Activated CD4-positive, alpha-beta T cell treated with anti-CD3 and anti-CD28 coated beads, Interleukin-2, amount 10 ng/mL, durations not matched to agents 7 days and 5 days (primary cell): ENCODE measurements around the gene CLBA1. TPM values are rescaled to one million over a fixed set of nuclear protein-coding genes. Genes with fewer than 3 reads are reported as not detected.

Experiments
- CTCF ChIA-PET: fragments of 350-600 bp; sonication (Branson Sonifier 250); formaldehyde crosslinking; loops from one replicate; lab custom pipeline; 2021; ENCODE audit warnings: antibody characterized with exemption; lab: Charles Lee
- POLR2A ChIA-PET: fragments of 350-600 bp; sonication (Branson Sonifier 250); formaldehyde crosslinking; loops from one replicate; lab custom pipeline; 2021; ENCODE audit warnings: antibody characterized with exemption; lab: Charles Lee
- DNase-seq: peaks from one replicate; pipeline ENCODE4 v3.0.0-alpha.2; 2020
- H3K27ac Mint-ChIP-seq: one replicate; pipeline ENCODE4 v1.8.0; 2021; ENCODE audit warnings: mild to moderate bottlenecking, moderate library complexity, mixed read lengths
- H3K27me3 Mint-ChIP-seq: one replicate; pipeline ENCODE4 v1.8.0; 2021; ENCODE audit warnings: mixed read lengths
- H3K36me3 Mint-ChIP-seq: one replicate; pipeline ENCODE4 v1.8.0; 2021; ENCODE audit warnings: low read depth, mixed read lengths
- H3K4me1 Mint-ChIP-seq: one replicate; pipeline ENCODE4 v1.8.0; 2021; ENCODE audit warnings: mixed read lengths
- H3K4me3 Mint-ChIP-seq: one replicate; pipeline ENCODE4 v1.8.0; 2021; ENCODE audit warnings: mild to moderate bottlenecking, moderate library complexity, mixed read lengths
- H3K9me3 Mint-ChIP-seq: one replicate; pipeline ENCODE4 v1.8.0; 2021; ENCODE audit warnings: mixed read lengths
- total RNA-seq, 2 experiments: library from RNA; stranded (reverse); gene quantifications; one replicate each; pipeline ENCODE4 v1.2.3, GENCODE V29; 2021

CLBA1 gene
- total RNA-seq, 2 experiments from 2014 or later, result 0.60 to 0.77 TPM

DNA sequence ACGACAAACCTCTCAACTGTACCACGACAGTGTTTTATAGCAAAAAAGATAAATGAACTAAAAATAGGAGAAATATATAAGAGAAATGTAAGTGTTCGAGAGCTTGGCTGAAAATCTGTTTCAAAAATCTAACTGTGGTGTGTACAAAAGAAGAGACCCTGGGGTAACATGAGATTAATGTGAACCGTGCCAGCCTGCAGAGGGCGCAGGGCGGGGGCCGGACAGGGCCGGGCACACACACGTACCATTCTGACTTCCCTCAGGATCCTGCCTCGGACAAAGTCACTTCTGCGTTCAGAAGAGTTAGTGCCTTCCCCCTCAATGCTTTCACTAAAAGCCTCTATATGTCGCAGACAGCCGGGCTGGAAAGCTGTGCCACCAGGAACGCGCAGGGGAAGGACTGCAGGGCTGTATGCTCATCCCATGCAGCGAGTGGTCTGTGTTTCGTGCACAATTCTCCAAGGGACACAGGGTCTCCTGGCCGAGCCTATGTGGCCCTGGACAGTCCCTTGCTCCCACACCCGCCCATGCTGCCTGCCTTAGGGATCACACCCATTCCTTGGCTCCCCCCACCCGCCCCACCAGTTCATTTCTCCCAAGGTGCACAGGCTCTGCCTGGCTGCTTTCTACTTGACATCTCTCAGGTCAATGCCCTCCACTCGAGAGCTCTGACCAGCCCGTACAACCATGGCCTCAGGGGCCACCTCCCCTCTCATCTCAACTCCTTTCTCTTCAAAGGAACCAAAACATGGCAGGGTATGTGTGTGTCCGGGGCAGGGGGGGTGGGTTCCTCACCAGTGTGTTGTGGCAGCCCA lies 26.8 kb downstream of the CLBA1 start:
- no peak for DNase-seq
- H3K36me3 Mint-ChIP-seq, result peaks cover 51% of the 10 kb centered on the region
- no peaks in the 10 kb centered on the region for H3K27me3 Mint-ChIP-seq
- H3K9me3 Mint-ChIP-seq, result no peaks in the 10 kb centered on the region
- POLR2A ChIA-PET, result no interaction called here
- CTCF ChIA-PET, result interaction anchor here (1.0 to 1.7 kb wide), 3 partner anchors 10 to 49 kb away, joined by 3 to 7 read pairs (median 3); no protein-coding TSS in a partner anchor
- peak overlapping the region; percentile 19 for H3K27ac Mint-ChIP-seq
- peaks cover 46% of the 10 kb centered on the region for H3K4me1 Mint-ChIP-seq
- H3K4me3 Mint-ChIP-seq, result no peak overlapping the region

DNA sequence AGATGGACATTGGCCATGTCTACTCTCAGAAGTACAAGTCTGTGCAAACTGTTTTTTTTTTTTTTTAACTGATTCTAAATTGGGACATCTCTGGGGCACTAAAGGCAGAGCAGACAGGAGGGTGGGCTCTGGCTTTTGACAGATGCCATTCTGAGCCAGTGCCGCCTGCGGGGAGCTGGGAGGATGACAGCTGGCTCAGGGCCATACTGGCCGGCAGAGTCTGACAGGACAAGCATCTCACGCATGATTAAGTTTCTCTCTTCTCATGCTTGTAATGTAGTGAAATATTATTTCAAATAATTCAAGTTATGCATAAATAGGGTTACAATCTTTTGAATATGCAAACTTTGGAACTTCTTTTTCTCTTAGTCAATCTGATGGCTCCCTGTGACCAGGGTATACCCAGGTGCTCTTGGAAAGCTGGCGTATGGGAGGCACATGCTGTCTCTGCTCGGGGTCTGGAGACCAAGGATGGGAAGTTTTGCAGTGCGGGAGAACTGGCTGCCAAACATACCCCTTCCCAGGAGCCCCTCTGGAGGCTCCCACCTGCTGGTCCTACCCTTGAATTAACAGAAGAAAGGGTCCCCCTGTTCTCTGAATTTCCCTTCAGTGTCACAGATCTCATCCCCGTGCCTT lies 27.7 kb downstream of the CLBA1 start:
- H3K27ac Mint-ChIP-seq, result no peak overlapping the region
- DNase-seq, result no peak
- ChIA-PET CTCF (interaction anchor here (0.7 to 1.2 kb wide), 2 partner anchors 13 to 24 kb away, joined by 3 read pairs; no protein-coding TSS in a partner anchor), POLR2A (no interaction called here)
- H3K9me3 Mint-ChIP-seq, result no peaks in the 10 kb centered on the region
- H3K27me3 Mint-ChIP-seq, result no peaks in the 10 kb centered on the region
- peaks cover 51% of the 10 kb centered on the region for H3K36me3 Mint-ChIP-seq
- no peak overlapping the region for H3K4me3 Mint-ChIP-seq
- H3K4me1 Mint-ChIP-seq, result peaks cover 53% of the 10 kb centered on the region

DNA sequence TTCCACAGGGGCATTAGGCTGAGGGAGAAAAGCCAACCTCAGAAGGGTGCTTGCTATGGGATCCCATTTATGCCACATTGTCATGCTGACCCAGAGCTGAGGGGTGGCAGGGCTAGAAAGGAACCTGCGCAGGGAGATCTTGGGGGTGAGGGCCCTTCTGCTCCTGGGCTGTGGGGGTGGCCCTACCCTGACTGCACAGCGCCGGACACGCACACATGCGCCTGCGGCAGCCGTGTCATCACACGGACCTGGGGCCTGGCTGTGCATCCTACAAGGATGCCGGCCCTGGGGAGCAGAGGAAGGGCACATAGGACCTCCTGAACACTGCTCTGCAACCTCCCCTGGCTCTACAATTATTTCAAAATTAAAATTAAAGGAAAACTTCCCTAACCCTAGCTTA lies 28.4 kb downstream of the CLBA1 start:
- CTCF ChIA-PET, result interaction anchor here (1.2 to 1.9 kb wide), 2 partner anchors 14 to 20 kb away, joined by 3 to 5 read pairs; no protein-coding TSS in a partner anchor
- H3K27me3 Mint-ChIP-seq, result no peaks in the 10 kb centered on the region
- peak overlapping the region; percentile 74 for H3K27ac Mint-ChIP-seq
- POLR2A ChIA-PET, result no interaction called here
- peaks cover 60% of the 10 kb centered on the region for H3K4me1 Mint-ChIP-seq
- no peak for DNase-seq
- H3K9me3 Mint-ChIP-seq, result no peaks in the 10 kb centered on the region
- H3K4me3 Mint-ChIP-seq, result no peak overlapping the region
- H3K36me3 Mint-ChIP-seq, result peaks cover 54% of the 10 kb centered on the region

DNA sequence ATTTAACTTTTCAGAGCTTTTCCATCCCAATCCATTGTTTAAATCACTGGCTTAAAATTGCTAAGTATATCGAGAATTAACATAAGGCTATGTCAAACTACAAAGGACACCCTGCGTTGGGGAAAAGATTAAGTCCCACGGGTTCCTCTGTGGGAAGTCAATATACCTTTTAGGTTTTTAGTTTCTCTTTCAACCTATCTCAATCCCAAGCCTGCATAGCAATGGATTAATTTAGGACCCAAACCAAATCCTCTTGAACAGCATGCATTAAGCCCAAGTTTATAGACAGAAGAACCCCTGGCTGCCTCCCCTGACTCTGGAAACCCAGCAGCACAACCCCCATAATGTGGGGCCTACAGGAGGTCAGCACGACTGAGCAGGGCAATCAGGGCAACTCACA lies 29.0 kb downstream of the CLBA1 start:
- Mint-ChIP-seq H3K36me3 (peaks cover 56% of the 10 kb centered on the region), H3K27ac (peak overlapping the region; percentile 74), H3K9me3 (no peaks in the 10 kb centered on the region), H3K4me1 (peaks cover 65% of the 10 kb centered on the region), H3K27me3 (no peaks in the 10 kb centered on the region), H3K4me3 (no peak overlapping the region)
- CTCF ChIA-PET, result interaction anchor here (1.2 to 1.9 kb wide), 2 partner anchors 15 to 21 kb away, joined by 3 to 5 read pairs; no protein-coding TSS in a partner anchor
- no peak for DNase-seq
- POLR2A ChIA-PET, result no interaction called here

DNA sequence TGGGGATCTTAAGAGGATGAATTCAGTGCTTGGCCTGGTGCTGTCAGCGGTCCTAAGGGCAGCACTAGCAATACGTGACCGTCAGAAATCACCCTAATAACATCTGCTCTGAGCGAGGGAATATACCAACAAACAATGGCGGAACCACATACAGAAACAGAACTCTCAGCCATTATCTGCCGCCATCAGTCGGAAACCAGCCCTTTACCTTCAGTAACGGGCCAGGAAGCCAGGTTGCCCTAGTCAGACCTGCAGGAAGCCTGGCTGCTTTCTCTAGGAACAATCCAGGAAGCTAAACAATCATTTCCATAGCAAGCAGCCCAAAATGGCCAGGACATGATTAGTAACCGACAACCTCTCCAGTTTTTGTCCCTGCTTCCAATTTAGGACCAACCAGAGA lies 29.7 kb downstream of the CLBA1 start:
- CTCF ChIA-PET, result interaction anchor here (1.5 to 2.6 kb wide), 4 partner anchors 19 to 75 kb away, joined by 4 to 10 read pairs (median 4); no protein-coding TSS in a partner anchor
- peak overlapping the region; percentile 74 for H3K27ac Mint-ChIP-seq
- H3K27me3 Mint-ChIP-seq, result no peaks in the 10 kb centered on the region

DNA sequence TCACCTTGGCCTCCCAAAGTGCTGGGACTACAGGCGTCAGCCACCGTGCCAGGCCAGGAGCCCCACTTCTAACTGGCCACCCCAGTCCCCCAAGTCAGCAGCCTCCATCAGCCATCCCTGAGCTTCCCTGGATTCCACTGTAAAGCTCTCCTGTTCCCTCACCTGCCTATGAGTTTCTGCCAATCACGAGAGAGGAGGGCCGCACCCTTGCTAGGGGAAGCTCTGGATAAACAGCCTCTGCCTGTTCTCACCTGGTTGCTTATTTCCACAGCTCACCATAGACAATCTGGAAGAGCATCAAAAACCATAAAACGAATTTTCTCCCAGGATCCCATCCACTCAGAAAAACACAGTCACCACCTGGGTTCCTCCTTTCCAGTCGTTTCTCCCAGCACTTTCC lies 30.3 kb downstream of the CLBA1 start:
- DNase-seq, result no peak
- Mint-ChIP-seq H3K27me3 (no peaks in the 10 kb centered on the region), H3K36me3 (peaks cover 52% of the 10 kb centered on the region), H3K4me3 (no peak overlapping the region), H3K27ac (peak overlapping the region; percentile 74), H3K4me1 (peaks cover 66% of the 10 kb centered on the region), H3K9me3 (no peaks in the 10 kb centered on the region)
- CTCF ChIA-PET, result interaction anchor here (1.2 to 2.6 kb wide), 5 partner anchors 10 to 75 kb away, joined by 4 to 10 read pairs (median 4); no protein-coding TSS in a partner anchor
- POLR2A ChIA-PET, result interaction anchor here (0.6 kb wide), 2 partner anchors 23 to 30 kb away, joined by 3 to 4 read pairs; partner anchors contain the start of gene CLBA1

More for the DNA sequence above, 29.7 kb downstream of the CLBA1 start:
- H3K4me3 Mint-ChIP-seq, result peak overlapping the region; percentile 4
- peaks cover 66% of the 10 kb centered on the region for H3K4me1 Mint-ChIP-seq
- DNase-seq, result no peak
- POLR2A ChIA-PET, result interaction anchor here (0.6 kb wide), 1 partner anchor 29 kb away, joined by 4 read pairs; the partner anchor contains the start of gene CLBA1
- H3K9me3 Mint-ChIP-seq, result no peaks in the 10 kb centered on the region
- peaks cover 56% of the 10 kb centered on the region for H3K36me3 Mint-ChIP-seq

DNA sequence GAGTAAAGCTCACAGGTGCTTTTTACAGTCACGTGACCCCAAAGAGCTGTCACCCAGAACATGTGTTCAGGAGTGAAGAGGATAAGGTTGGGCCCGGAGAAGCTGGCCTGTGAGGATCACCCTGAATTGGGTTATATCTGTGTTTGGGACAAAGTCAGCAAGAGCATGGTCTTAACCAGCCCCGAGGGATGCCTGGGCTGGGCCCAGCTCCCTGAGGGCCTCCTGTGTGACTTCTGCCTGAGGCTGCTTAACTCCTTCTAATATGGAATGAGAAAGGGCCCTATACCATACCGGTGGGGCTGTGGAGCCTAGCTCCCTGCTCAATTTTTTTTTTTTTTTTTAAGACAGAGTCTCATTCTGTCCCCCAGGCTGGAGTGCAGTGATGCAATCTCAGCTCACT lies 32.8 kb downstream of the CLBA1 start:
- Mint-ChIP-seq H3K4me1 (peaks cover 75% of the 10 kb centered on the region), H3K4me3 (peak overlapping the region; percentile 94), H3K27ac (no peak overlapping the region), H3K27me3 (no peaks in the 10 kb centered on the region), H3K9me3 (no peaks in the 10 kb centered on the region), H3K36me3 (peaks cover 45% of the 10 kb centered on the region)
- ChIA-PET CTCF (interaction anchor here (1.0 to 4.5 kb wide), 4 partner anchors 9 to 270 kb away, joined by 3 to 26 read pairs (median 12); no protein-coding TSS in a partner anchor), POLR2A (no interaction called here)
- no peak for DNase-seq

DNA sequence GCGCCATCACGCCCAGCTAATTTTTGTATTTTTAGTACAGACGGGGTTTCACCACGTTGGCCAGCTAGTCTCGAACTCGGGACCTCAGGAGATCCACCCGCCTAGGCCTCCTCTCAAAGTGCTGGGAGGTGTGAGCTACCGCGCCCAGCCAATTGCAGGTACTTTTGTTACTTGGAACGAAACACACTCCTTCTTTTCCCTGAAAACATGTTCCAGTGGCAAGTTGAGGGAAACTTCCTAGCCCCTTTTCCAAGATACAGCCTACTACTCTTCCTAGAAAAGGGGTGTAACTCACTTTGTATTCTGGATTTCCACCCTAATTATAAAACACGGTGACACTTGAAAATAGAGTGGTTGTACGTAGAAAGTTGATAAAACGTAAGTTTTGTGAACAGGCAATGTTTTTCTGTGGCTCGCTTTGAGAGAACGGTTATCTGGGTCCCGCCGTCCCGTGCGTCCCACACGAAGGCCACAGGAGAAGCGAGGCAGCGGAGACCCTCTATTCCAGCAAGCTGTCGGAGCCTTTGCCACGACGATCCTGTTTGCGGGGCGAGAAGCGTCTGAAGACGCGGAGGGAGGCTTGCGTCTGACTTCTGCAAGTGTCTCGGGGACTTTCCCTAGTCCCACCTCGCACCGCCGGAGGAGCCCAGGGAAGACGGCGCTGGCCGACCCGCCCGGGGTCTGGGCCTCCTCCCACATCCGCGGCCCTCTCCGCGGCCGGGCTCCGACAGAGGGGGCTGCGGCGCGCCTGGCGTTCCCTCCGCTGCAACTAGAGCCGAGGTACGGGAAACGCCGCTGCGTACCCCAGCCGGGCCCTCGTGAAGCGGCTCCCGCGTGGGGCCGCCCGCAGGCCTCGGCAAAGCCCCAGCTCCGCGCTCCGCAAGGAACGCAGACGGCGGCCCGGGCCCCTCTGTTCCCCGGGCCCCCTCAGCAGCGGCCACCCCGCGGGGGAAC lies 34.5 kb downstream of the CLBA1 start:
- peaks cover 71% of the 10 kb centered on the region for H3K4me1 Mint-ChIP-seq
- ChIA-PET POLR2A (interaction anchor here (0.6 kb wide), 1 partner anchor 230 kb away, joined by 3 read pairs; no protein-coding TSS in a partner anchor), CTCF (interaction anchor here (0.9 to 4.5 kb wide), 6 partner anchors 9 to 35 kb away, joined by 3 to 26 read pairs (median 4); partner anchors contain the start of gene CLBA1)
- no peaks in the 10 kb centered on the region for H3K9me3 Mint-ChIP-seq
- peak overlapping the region; percentile 94 for H3K4me3 Mint-ChIP-seq
- DNase-seq, result peak; percentile 57
- H3K36me3 Mint-ChIP-seq, result peaks cover 43% of the 10 kb centered on the region
- peak overlapping the region; percentile 94 for H3K27ac Mint-ChIP-seq
- no peaks in the 10 kb centered on the region for H3K27me3 Mint-ChIP-seq

DNA sequence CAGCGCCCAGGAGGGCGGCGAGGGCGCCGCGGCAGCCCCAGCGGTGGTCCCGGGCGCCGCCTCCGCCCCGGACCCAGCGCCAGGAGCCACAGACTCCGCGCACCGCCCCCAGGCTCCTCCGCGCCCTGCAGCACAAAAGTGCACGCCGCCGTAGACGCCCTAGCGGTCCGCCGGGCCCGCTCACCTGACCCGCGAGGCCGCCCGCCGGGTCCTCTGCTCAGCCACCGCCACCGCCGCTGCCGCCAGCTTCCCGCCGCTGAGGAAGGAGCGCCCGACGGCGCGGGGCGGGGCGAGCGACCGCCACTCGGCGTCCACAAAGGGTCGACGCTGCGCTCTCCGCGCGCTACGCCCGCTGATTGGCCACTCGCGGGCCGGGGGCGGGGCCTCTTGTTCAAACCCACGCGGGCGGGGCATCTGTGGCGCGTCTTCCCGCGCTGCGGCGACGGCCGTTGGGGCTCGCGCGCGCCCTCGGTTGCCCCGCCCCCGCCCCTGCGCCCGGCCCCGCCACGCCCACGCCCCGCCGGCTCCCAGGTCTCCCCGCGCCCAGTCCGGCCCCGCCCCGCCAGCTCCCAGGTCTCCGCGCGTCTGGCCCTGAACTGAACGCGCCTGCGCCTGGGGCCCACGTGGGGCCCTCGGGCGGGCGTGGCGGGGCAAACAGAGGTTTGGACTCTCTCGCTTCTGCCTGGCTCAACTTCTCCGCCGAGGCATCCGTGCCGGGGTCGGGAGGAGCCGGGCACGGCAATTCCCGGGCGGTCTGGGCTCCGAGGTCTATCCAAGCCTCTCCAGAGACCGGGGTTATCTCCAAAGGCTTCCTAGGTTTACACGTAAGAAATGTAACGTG lies 35.4 kb downstream of the CLBA1 start, which contains the start of gene CDCA4:
CDCA4 (minus strand) TSS at position 269 of the 841 bp plus-strand sequence. CDS start 9,154 bp downstream, outside the sequence.
- H3K9me3 Mint-ChIP-seq, result no peaks in the 10 kb centered on the region

DNA sequence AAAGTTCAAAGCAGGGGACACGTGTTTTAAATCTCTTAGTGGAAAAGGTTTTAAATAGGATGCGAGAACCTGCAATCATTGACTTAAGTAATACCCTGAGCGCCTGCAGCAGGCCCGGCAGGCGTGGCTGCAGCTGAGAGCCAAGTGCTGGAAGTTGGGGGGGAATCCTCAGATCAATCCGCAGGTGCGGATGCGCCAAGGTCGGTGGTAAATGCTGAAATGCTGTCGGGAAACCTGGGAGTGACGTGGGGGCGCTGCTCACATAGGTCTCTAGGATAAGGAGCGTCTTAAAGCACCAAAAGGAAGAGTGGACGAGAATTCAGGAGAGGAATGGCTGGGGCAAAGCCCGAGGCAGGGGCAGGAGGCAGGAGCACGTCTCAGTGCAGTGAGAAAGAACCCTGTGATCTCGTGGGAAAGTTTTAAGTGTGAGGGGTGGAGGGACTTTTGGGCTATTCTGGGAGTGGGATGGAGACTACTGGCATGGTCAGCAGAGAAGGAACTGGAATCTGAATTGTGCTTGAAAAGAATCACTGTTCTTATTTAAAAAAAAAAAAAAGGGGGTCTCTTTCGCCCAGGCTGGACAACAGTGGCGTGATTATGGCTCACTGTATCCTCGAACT lies 36.2 kb downstream of the CLBA1 start:
- Mint-ChIP-seq H3K27me3 (no peaks in the 10 kb centered on the region), H3K4me3 (peak overlapping the region; percentile 84), H3K9me3 (no peaks in the 10 kb centered on the region), H3K36me3 (peaks cover 30% of the 10 kb centered on the region), H3K27ac (peak overlapping the region; percentile 91), H3K4me1 (peaks cover 66% of the 10 kb centered on the region)
- ChIA-PET CTCF (interaction anchor here (1.0 to 1.3 kb wide), 3 partner anchors 11 to 39 kb away, joined by 3 to 4 read pairs (median 3); no protein-coding TSS in a partner anchor), POLR2A (no interaction called here)
- DNase-seq, result peak; percentile 39

More for the DNA sequence above, 35.4 kb downstream of the CLBA1 start, which contains the start of gene CDCA4:
- no peaks in the 10 kb centered on the region for H3K27me3 Mint-ChIP-seq
- H3K36me3 Mint-ChIP-seq, result peaks cover 36% of the 10 kb centered on the region
- H3K4me1 Mint-ChIP-seq, result peaks cover 69% of the 10 kb centered on the region
- POLR2A ChIA-PET, result interaction anchor here (0.6 to 0.7 kb wide), 2 partner anchors 229 to 268 kb away, joined by 3 read pairs; partner anchors contain the start of gene SIVA1
- H3K4me3 Mint-ChIP-seq, result peak within 1 kb of the TSS; percentile 94
- CTCF ChIA-PET, result interaction anchor here (0.9 to 4.5 kb wide), 6 partner anchors 10 to 40 kb away, joined by 3 to 26 read pairs (median 4); no protein-coding TSS in a partner anchor
- H3K27ac Mint-ChIP-seq, result peak within 1 kb of the TSS; percentile 94
- peak; percentile 97 for DNase-seq
